H1 (cell line): Measurements from ENCODE around the gene RETREG1. TPM values are rescaled to one million over a fixed set of nuclear protein-coding genes. Genes with fewer than 3 reads are reported as not detected.

Experiments used
- CTCF ChIA-PET: fragments of 300-600 bp; sonication (Branson Sonifier 250); formaldehyde crosslinking; loops from one replicate; lab custom pipeline; 2021; ENCODE audit not compliant: partially characterized antibody; lab: Charles Lee
- POLR2A ChIA-PET: fragments of 300-600 bp; sonication (Branson Sonifier 250); formaldehyde crosslinking; loops from one replicate; lab custom pipeline; 2021; ENCODE audit warnings: inconsistent platforms; ENCODE audit not compliant: partially characterized antibody; lab: Charles Lee
- DNase-seq, 2 experiments: peaks; one replicate each; pipeline versions ENCODE4 v3.0.0 to v3.0.0-alpha.2; 2010 to 2022; ENCODE audit warnings: low spot score in 2 of 2, low read depth in 1 of 2, mixed read lengths in 1 of 2
- FAIRE-seq: peaks from 2 replicates; lab custom pipeline; 2011; peaks lifted over from hg19 to GRCh38; lab: Jason Lieb, UNC
- H2AFZ ChIP-seq: 2 replicates; pipeline ENCODE4 v1.8.1; 2012; ENCODE audit warnings: low read length, inconsistent platforms
- H2AK5ac ChIP-seq: 2 replicates; pipeline ENCODE4 v1.6.1; 2013; ENCODE audit warnings: low read depth, low read length
- H2BK120ac ChIP-seq: replicated peaks from 2 replicates; pipeline ENCODE3; 2013; ENCODE audit warnings: low read depth, low read length, inconsistent platforms
- H2BK12ac ChIP-seq: 2 replicates; pipeline ENCODE4 v1.6.1; 2013; ENCODE audit warnings: low read depth, low read length
- H2BK15ac ChIP-seq: 2 replicates; pipeline ENCODE4 v1.6.1; 2013; ENCODE audit warnings: low read length
- H2BK20ac ChIP-seq: 2 replicates; pipeline ENCODE4 v1.6.1; 2013; ENCODE audit warnings: low read length
- H2BK5ac ChIP-seq: 2 replicates; pipeline ENCODE4 v1.6.1; 2013; ENCODE audit warnings: low read depth, low read length
- H3K14ac ChIP-seq: 2 replicates; pipeline ENCODE4 v1.6.1; 2013; ENCODE audit warnings: inconsistent platforms; ENCODE audit not compliant: insufficient read length
- H3K18ac ChIP-seq: 2 replicates; pipeline ENCODE4 v1.6.1; 2013; ENCODE audit warnings: low read length; ENCODE audit errors: extremely low read depth
- H3K23ac ChIP-seq: 2 replicates; pipeline ENCODE4 v1.6.1; 2013; ENCODE audit warnings: inconsistent platforms; ENCODE audit not compliant: insufficient read length
- H3K23me2 ChIP-seq: 2 replicates; pipeline ENCODE4 v1.6.1; 2013; ENCODE audit warnings: low read depth, low read length
- H3K27ac ChIP-seq: 2 replicates; pipeline ENCODE4 v1.6.1; 2011; ENCODE audit warnings: low read depth, low read length, inconsistent platforms
- H3K27me3 ChIP-seq, 4 experiments: replicated peaks in 1 of 4; 1 replicate in 1 of 4; 2 replicates in 3 of 4; pipeline versions ENCODE4 v1.6.1 to v1.8.1; 2011 to 2013; ENCODE audit warnings: low read length in 3 of 4, mild to moderate bottlenecking in 3 of 4, inconsistent platforms in 2 of 4, mixed read lengths in 2 of 4, moderate library complexity in 1 of 4; ENCODE audit not compliant: control insufficient read depth in 3 of 4, insufficient read depth in 3 of 4; ENCODE audit errors: extremely low read depth in 1 of 4
- H3K36me3 ChIP-seq, 4 experiments: 2 replicates each; pipeline versions ENCODE4 v1.6.1 to v1.8.1; 2011 to 2013; ENCODE audit warnings: mild to moderate bottlenecking in 4 of 4, low read length in 3 of 4, moderate library complexity in 2 of 4, control low read depth in 1 of 4, inconsistent platforms in 1 of 4; ENCODE audit not compliant: insufficient read depth in 4 of 4, control insufficient read depth in 2 of 4
- H3K4ac ChIP-seq: replicated peaks from 2 replicates; pipeline ENCODE3; 2013; ENCODE audit warnings: low read length, low read depth, mixed read lengths, inconsistent platforms; ENCODE audit not compliant: insufficient read length
- H3K4me1 ChIP-seq, 4 experiments: replicated peaks in 1 of 4; 1 replicate in 1 of 4; 2 replicates in 3 of 4; pipeline versions ENCODE4 v1.6.1 to v1.8.1; 2011 to 2013; ENCODE audit warnings: low read length in 3 of 4, inconsistent platforms in 2 of 4, mixed read lengths in 1 of 4; ENCODE audit not compliant: insufficient read depth in 4 of 4, control insufficient read depth in 3 of 4
- H3K4me2 ChIP-seq, 2 experiments: 2 replicates each; pipeline versions ENCODE4 v1.6.1 to v1.8.1; 2011 to 2013; ENCODE audit warnings: low read depth in 2 of 2, low read length in 2 of 2, control low read depth in 1 of 2, inconsistent platforms in 1 of 2, mild to moderate bottlenecking in 1 of 2; ENCODE audit not compliant: insufficient read depth in 1 of 2
- H3K4me3 ChIP-seq, 4 experiments: fragments of 200-600, 300-600 bp in 1 of 4; sonication (generic), shearing (Covaris generic), sonication (Bioruptor Twin) in 1 of 4; 2 replicates each; pipeline versions ENCODE4 v1.5.1 to v1.8.1; 2011 to 2016; ENCODE audit warnings: low read length in 4 of 4, low read depth in 3 of 4, control low read depth in 2 of 4, inconsistent platforms in 2 of 4, mild to moderate bottlenecking in 2 of 4, mixed read lengths in 1 of 4, moderate library complexity in 1 of 4; ENCODE audit not compliant: insufficient read depth in 2 of 4; ENCODE audit errors: extremely low read depth in 1 of 4
- H3K56ac ChIP-seq: replicated peaks from 2 replicates; pipeline ENCODE3; 2013; ENCODE audit warnings: low read depth, mild to moderate bottlenecking, mixed read lengths, low read length, inconsistent platforms; ENCODE audit not compliant: insufficient read length
- H3K79me1 ChIP-seq: 2 replicates; pipeline ENCODE4 v1.6.1; 2013; ENCODE audit warnings: low read depth, low read length, control low read depth
- H3K79me2 ChIP-seq, 2 experiments: 2 replicates each; pipeline versions ENCODE4 v1.6.1 to v1.8.1; 2012 to 2013; ENCODE audit warnings: low read length in 2 of 2, mild to moderate bottlenecking in 2 of 2, inconsistent platforms in 1 of 2; ENCODE audit not compliant: insufficient read depth in 2 of 2, control insufficient read depth in 1 of 2
- H3K9ac ChIP-seq, 4 experiments: replicated peaks in 1 of 4; 1 replicate in 1 of 4; 2 replicates in 3 of 4; pipeline versions ENCODE4 v1.6.1 to v1.8.1; 2011 to 2013; ENCODE audit warnings: low read depth in 3 of 4, low read length in 3 of 4, control low read depth in 2 of 4, mild to moderate bottlenecking in 2 of 4, moderate library complexity in 2 of 4, inconsistent platforms in 1 of 4; ENCODE audit errors: extremely low read depth in 1 of 4
- H3K9me3 ChIP-seq, 2 experiments: 2 replicates each; pipeline versions ENCODE4 v1.6.1 to v1.8.1; 2012 to 2013; ENCODE audit warnings: mild to moderate bottlenecking in 2 of 2, moderate library complexity in 2 of 2, control low read depth in 1 of 2, inconsistent platforms in 1 of 2, low read depth in 1 of 2, low read length in 1 of 2, mixed read lengths in 1 of 2; ENCODE audit not compliant: insufficient read depth in 2 of 2
- H4K20me1 ChIP-seq, 2 experiments: replicated peaks in 1 of 2; 2 replicates each; pipeline versions ENCODE3 to v1.8.1; 2011 to 2013; ENCODE audit warnings: inconsistent platforms in 2 of 2, low read length in 2 of 2, mild to moderate bottlenecking in 1 of 2; ENCODE audit not compliant: insufficient read depth in 2 of 2, control insufficient read depth in 1 of 2
- H4K5ac ChIP-seq: 2 replicates; pipeline ENCODE4 v1.6.1; 2013; ENCODE audit warnings: low read length, low read depth, mixed read lengths, inconsistent platforms; ENCODE audit not compliant: insufficient read length
- H4K8ac ChIP-seq: 2 replicates; pipeline ENCODE4 v1.8.0; 2013; ENCODE audit warnings: mild to moderate bottlenecking, moderate library complexity, low read length, inconsistent platforms; ENCODE audit not compliant: insufficient read depth; ENCODE audit errors: extremely low read depth
- H4K91ac ChIP-seq: replicated peaks from 2 replicates; pipeline ENCODE3; 2013; ENCODE audit warnings: low read length, mixed read lengths, inconsistent platforms; ENCODE audit not compliant: insufficient read length
- EGR1 ChIP-seq: IDR thresholded peaks from 2 replicates; pipeline ENCODE4 v1.6.1; 2011; ENCODE audit warnings: low read depth, low read length, borderline replicate concordance
- RXRA ChIP-seq: IDR thresholded peaks from 2 replicates; pipeline ENCODE4 v1.6.1; 2011; ENCODE audit warnings: low read depth, mild to moderate bottlenecking, low read length, moderate library complexity; ENCODE audit not compliant: insufficient read depth
- WGBS, 2 experiments: shearing (Covaris generic) in 1 of 2; methylation state at CpG; one replicate each; pipeline versions ENCODE4 v1.1.6 to v1.1.7; 2013 to 2015; ENCODE audit warnings: low lambda C conversion rate in 2 of 2, mixed read lengths in 2 of 2, inconsistent platforms in 1 of 2, low coverage in 1 of 2, missing lambda C conversion rate in 1 of 2; ENCODE audit not compliant: insufficient replicate concordance in 2 of 2, insufficient coverage in 1 of 2, insufficient read length in 1 of 2; ENCODE audit errors: extremely low coverage in 1 of 2, missing lambda C conversion rate in 1 of 2; 5-methylcytosine and 5-hydroxymethylcytosine counted together
- polyA plus RNA-seq, 7 experiments: library from polyadenylated mRNA; depleted of rRNA in 3 of 7; stranded (reverse) in 5 of 7; unstranded in 2 of 7; fragments of >200 nt in 5 of 7; fragments of 200-250 nt in 2 of 7; gene quantifications; 1 replicate in 5 of 7; 2 replicates in 1 of 7; 4 replicates in 1 of 7; pipeline versions ENCODE4 v1.2.1 to v1.2.3, GENCODE V29; 2011 to 2013; ENCODE audit warnings: missing spikeins in 2 of 7, mixed read lengths in 2 of 7
- total RNA-seq: library from RNA; stranded (reverse); fragmentation: NEBNext Ultra II Directional; extraction: Animal tissue kit (Norgen Biotek cat#: 25700); gene quantifications from 2 replicates; pipeline ENCODE4 v1.2.1, GENCODE V29; 2021

RETREG1 gene
- total and polyA plus RNA-seq, 2 of the 8 experiments (the other 6 are each of a cell fraction or from before 2014, with no cell fraction given) = 0.62 to 1.9 TPM

- Histone ChIP-seq H3K9me3 (no peaks in the 10 kb centered on the region), H3K23ac (no peak overlapping the region), H2BK20ac (no peak overlapping the region), H3K18ac (no peak overlapping the region), H3K56ac (no peak overlapping the region), H2AFZ (no peak overlapping the region), H2BK15ac (no peak overlapping the region), H3K4me2 (no peak overlapping the region), H4K8ac (no peak overlapping the region), H2BK5ac (no peak overlapping the region), H4K91ac (no peak overlapping the region), H3K36me3 (no peaks in the 10 kb centered on the region), H3K79me2 (no peaks in the 10 kb centered on the region), H3K14ac (no peak overlapping the region), H3K4ac (no peak overlapping the region), H3K27ac (no peak overlapping the region), H3K9ac (no peak overlapping the region), H3K4me3 (no peak overlapping the region), H2BK12ac (no peak overlapping the region), H3K27me3 (no peaks in the 10 kb centered on the region), H4K20me1 (no peaks in the 10 kb centered on the region), H3K23me2 (no peaks in the 10 kb centered on the region), H3K4me1 (peaks cover 0 to 4% (median 0%) of the 10 kb centered on the region in 4 experiments; a peak in 2 of 7 replicates), H3K79me1 (no peaks in the 10 kb centered on the region), H2BK120ac (no peak overlapping the region), H4K5ac (no peak overlapping the region), H2AK5ac (no peak overlapping the region)
- no peak for FAIRE-seq
- DNase-seq = no peak
- ChIA-PET POLR2A (no interaction called here), CTCF (interaction anchor here (0.9 to 6.0 kb wide), 7 partner anchors 10 to 71 kb away, joined by 3 to 40 read pairs (median 5); no protein-coding TSS in a partner anchor)
- WGBS, 2 experiments = 100% methylated on average over 3 of the region's 3 CpGs; no CpG with 5 or more reads in 1 of the 2 experiments
- TF ChIP-seq RXRA = no peak
- no peak for TF ChIP-seq EGR1
Measured at GRCh38 chr5:16561660-16562059, 55.1 kb downstream of the RETREG1 start.
